Measurements from ENCODE around the gene ANXA4.
"Not testable (repeated sequence)": the region's sequence is repeated elsewhere in the genome, so short reads cannot be mapped to it uniquely, and the experiment has no call there.

ANXA4 gene

DNA sequence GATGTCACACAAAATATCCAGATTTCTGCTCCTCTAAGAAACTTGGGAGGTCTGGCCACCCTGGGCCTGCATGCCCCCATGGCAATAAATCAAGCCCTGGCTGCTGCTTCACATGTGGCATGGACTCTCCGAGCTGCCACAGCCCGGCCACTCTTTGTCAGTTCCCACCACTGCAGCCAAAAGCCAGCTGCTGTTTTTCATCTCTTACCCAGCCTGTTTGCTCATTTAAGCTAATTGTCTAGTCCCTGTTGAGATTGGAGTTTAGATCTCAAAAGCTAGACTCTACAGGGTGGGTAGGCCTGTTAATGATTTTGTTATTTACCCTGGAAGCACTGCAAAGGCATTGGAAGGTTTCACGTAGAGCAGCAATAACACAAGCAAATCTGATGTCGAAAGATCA lies 20.9 kb upstream of the ANXA4 start:
- no peak for DNase-seq

DNA sequence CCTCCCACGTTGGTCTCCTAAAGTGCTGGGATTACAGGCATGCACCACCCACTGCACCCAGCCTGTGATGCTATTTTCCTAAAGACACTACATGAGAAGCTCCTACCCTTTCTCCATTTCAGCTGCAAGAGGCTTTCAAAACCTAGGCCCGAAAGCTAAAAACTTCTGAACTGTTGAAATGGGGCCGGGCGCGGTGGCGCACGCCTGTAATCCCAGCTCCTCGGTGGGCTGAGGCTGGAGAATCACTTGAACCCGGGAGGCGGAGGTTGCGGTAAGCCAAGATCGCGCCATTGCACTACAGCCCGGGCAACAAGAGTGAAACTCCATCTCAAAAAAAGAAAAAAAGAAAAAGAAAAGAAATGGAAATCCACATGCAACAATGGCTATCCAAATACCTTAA lies 18.1 kb upstream of the ANXA4 start:
- DNase-seq = no peak

DNA sequence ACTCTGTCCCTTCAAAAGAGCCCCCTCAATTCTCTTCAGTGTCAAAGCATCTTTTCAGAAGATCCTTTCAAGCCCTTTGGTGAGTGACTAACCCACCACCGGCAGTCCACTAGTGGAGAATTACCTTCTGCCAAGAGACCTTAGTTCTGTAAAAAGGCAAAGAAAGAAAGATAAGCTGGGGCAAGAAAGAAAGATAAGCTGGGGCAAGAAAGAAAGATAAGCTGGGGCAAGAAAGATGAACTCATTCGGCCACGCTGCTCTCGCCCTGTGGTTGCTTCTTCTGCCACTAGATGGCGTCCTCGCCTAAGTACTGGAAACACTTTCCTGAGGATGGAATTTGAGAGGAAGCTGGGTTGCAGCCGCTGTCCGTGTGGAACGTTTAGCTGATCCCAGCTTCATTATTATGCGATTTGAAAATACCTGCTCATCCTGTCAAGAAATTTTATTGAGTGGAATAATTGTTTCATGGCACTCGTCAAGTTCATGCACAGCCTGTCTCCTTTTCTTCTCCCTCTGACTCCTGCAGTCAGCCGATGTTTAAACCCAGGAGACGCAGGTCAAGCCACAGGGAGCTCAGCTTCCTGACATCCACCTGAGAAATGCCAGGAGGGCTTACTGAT lies 17.3 kb upstream of the ANXA4 start:
- peak; percentile 76 for DNase-seq

DNA sequence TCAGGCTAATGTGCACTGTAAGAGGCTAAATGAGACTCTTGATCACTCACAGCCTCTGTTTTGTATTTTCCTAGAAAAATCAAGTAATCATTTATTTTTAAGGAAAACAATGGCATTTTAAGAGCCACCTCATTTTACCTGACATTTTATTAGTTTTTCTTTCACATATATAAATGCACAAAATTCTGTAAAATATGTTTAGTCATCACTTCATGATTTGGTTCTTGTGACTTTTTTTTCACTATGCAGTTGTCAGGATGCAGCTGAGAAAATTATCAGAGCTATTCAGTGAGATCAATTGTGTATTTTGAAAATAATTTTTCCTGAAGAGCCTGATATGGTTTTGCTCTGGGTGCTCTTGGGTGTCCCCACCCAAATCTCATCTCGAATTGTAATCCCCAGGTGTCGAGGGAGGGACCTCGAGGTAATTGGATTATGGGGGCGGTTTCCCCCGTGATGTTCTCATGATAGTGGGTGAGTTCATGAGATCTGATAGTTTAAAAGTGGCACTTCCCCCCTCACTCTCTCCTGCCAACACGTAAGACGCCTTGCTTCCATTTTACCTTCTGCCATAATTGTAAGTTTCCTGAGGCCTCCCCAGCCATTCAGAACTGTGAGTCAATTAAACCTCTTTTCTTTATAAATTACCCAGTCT lies 16.1 kb upstream of the ANXA4 start:
- DNase-seq = no peak

DNA sequence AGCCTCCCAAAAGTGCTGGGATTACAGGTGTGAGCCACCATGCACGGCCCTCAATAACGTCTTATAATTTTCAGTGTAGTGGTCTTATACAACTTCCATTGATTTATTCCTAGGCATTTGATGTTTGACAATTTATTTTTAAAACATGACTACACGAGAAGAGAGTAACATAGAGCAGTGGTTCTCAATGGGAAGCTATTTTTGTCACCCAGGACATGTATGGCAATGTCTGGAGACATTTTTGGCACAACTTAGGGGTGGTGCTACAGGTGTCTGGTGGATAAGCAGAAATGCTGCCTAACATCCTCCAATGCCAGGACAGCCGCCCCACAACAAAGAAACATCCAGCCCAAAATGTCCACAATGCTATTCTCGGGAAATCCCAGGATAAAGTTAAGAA lies 12.7 kb upstream of the ANXA4 start:
- no peak for DNase-seq

DNA sequence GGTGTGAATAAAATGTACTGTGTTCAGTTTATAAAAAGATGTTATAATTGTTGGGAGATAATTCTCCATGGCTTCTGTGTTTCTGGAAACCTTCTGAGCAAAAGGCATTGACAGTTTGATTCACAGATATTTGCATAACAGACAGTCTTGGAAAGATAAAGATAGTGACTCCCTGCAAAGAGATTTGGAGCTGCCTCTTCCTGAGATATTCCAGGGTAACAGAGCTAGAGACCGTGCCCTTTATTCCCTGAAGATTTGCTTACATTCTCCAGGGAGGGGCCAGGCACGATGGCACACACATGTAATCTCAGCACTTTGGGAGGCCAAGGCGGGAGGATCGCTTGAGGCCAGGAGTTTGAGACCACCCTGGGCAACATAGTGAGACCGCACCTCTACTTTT lies 12.2 kb upstream of the ANXA4 start:
- no peak for DNase-seq

DNA sequence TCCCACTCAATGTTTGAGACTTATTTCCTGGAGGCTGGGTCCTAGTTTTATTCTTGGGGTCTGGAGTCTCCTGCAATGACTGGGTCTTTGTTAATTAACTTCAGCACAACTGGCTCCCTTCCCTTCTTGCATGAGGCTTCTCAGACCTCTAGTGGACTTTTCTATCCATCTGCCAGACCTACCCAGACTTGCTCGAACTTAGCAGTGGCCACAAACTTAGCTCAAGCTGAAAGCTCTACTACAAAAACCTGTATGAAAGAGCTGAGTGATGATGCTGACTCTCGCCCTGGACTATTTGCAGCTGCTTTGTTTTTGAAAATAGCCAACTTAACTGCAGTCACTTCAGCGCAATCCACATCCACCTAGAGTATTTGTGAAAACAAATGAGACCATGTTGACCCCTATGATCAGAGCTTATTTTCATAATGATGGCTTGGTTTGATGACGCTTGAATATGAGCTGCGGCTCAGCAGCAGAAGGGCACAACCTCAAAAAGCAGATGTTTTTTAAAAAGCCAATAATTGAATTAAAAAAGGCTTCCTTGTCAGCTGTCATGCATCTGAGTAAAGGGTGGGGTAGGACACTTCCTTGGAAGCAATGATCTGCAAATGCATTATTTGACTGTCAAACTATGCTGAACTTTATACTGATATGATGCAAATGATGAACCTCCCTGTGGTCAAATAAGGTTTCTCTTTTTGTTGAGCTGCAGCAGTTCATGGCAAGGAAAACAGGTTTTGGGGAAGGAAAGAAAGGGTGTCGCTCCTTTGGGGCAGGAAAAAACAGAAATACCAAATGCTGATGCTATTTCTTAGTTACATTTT lies 10.6 kb upstream of the ANXA4 start:
- DNase-seq = no peak

DNA sequence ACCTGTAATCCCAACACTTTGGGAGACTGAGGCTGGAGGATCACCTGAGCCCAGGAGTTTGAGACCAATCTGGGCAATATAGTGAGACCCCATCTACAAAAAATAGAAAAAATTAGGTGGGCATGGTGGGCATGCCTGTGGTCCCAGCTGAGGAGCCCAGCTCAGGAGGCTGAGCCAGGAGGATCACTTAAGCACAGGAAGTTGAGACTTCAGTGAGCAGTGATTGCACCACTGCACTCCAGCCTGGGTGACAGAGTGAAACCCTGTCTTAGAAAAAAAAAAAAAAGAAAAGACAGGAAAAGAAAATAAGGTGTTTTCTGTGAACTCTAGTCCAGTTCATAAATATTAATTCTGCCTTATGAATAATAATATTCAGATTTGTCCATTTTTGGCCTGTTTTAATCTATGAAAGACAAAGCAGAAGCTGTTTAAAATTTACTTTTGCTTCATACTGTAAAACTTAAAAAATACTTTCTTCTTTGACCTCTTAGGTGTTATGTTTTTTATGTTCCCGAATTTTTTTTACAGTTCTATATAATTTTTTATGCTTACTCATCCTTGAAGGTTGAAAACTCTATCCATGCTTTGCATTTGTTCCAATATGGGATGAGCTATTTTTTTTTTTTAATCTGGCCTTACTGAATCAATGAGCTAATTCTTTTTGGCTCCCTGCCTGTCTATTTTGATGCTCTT lies 8.4 kb upstream of the ANXA4 start:
- DNase-seq = no peak

DNA sequence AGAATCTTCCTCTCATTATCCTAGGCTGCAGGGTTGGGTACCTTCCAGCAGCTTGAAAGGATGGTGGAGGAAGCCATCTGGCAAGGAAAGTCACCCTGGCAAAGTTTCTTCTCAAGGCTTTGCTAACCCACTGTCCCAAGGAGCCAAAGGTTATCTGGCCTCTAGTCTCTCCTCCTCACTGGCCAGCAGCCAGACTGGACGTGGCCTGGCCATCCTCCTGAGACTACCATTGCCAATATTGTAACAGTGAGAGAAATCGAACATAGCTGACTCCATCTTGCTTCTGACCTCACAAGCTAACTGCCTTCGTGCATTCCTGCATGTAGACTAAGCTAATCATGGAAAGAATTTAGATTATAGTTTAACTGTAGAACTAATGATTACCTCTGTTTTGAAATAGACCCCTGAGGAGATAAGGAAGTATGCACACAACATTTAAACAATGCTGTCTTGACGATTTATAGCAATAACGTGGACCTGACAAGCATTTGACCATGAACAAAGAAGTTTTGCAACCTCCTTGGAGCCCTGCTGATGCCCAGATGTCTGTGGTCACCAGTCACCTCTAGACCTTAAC lies 7.8 kb upstream of the ANXA4 start:
- DNase-seq = no peak

DNA sequence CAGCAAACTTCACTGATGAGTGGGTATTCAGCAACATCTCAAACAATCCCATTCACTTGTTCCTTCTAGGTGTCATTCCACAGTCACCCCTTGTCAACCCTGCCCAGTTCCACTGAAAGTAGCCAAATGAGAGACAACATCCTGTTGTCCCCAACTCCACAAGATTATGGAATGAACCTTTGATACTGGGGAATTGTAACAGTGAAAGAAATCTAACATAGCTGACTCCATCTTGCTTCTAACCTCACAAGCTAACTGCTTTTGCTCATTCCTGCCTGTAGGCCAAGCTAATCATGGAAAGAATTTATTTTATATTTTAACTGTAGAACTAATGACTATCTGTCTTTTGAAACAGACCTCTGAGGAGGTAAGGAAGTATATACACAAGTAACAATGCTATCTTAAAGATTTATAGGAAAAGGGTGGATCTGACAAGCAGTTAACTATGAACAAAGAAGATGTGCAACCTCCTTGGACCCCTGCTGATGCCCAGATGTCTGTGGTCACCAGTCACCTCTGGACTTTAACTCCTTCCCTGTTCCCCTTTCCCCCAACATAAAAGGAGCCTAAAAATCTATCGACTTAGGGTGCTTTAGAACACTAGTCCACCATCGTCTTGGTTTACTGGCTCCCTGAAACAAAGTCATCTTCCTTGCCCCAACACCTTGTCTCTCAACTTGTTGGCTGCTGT lies 6.9 kb upstream of the ANXA4 start:
- DNase-seq = no peak

DNA sequence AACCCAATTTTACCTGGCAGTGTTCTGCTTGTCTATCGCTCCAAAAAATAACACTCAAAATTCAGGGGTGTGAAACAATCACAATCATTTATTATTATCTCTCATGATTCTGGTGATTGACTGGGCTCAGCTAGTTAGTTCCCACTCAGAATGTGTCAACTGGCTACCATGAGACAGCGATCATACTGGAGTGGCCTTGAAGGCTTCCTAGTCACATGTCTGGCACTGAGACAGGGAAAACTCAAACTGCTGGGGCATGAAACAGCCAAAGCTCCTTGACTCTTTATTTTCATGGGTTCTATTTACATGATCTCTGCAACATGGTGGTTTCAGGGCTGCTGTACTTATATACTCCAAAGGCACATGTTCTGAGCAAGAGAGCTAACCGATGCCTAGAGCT lies 6.2 kb upstream of the ANXA4 start:
- DNase-seq = no peak

DNA sequence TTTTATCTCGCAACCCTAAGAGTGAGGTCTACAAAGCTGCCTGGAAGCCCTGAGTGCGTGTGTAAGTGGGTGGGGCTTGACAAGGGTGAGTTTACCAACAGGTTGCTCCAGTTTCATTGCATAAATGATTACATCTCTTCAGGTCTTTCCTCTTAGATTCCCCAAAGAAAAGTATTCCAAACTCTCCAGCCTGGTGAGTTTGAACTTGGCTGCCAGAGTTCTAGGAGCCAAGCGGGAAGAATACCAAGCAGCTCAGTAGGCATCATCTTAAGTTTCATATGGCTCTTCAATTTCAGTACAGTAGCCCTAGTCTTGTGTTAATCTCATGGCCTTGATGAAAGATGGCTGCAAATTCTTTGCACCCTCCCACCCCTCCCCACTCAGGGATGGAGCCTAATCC lies 3.8 kb upstream of the ANXA4 start:
- DNase-seq = not testable (repeated sequence)

DNA sequence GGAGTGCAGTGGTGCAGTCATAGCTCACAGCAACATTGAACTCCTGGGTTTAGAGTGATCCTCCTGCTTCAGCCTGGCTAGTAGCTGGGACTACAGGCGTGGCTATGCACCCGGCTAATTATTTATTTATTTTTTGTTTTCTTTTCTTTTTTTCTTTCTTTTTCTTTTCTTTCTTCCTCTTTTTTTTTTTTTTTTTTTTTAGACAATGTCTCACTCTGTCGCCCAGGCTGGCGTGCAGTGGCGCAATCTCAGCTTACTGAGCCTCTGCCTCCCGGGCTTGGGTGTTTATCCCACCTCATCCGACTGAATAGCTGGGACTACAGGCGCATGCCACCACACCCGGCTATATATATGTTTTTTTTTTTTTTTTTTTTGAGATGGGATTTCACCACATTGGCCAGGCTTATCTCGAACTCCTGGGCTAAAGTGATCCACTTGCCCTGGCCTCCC lies 1.4 kb upstream of the ANXA4 start:
- no peak for DNase-seq

DNA sequence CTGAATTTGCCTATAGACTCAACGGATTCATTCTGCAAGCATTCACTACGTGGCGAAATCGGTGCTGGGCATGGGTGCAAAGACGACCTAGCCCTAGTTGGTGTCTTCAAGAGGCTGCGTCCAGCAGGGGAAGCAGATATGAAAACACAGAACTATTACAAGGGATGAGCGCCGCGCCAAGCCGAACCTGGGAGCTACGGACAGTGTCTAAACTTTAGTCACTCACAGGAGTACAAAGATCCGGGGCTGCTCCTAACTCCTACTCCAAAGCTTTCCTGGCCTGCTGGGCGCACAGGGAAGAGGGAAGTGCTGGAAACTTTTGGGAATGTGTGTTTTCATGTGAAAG lies 732 bp upstream of the ANXA4 start:
- DNase-seq = no peak

DNA sequence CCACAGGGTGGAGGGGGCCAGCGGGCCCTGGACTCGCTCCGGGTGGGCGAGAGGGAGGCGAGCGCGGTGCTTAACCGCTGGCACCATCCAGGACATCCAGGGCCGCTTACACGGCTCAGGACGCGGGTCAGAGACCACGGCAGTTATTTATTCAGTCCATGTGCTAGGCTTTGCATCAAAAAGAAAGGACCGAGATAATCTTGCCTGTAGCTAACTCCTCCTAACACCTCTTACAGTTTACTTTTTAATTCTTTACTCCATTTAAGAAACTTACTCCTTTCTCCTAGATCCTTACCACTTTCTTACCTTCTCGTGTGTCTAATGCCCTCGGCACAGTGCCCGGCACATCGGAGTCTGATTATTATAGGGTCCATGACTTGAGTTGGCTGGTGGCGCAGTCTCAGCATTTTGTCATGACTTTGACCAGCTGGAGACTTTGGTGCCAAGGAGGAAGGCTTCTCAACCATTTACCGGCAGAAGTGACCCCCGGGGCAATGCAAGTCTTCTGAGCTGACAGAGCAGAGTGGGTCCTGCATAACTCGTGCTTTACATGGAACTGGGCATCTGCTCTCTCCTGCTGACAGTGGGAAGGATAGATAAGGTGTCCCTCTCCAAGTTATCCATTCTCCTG lies 503 bp downstream of the ANXA4 start:
- no peak for DNase-seq

DNA sequence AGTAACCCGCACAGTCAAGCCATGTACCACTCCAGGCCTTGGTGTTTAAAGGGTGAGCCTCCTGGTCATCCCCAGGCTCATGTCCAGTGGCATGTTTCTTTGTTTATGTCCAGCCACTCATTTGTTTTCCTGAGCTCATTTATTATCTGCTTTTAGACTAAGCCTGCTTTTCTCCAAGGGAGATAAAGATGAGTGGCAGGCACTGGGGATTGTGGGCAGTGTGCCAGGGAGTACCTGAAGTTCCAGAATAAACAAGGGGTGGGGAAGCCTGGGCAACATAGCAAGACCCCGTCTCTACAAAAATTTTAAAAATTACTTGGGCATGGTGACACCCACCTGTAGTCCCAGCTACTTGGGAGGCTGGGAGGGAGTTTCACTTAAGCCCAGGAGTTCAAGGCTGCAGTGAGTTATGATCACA lies 1.9 kb downstream of the ANXA4 start:
- no peak for DNase-seq

DNA sequence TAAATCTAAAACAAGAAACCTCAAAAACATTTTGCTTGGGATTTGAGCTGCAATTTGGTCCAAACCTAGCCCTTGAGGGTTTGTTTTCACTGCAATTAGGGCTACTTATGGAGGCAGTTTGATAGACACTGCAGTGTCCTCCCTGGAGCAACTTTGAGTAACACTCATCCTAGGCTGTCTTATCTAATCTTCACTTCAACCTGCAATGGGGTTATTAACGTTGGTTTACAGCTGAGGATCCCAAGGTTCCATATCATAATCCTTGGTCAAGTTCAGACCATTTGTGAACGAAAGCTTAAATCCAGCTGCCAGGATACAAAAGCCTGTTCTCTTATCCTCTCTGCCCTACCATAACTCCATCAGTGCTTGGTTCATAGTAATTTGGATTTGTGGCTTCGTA lies 2.5 kb downstream of the ANXA4 start:
- DNase-seq = no peak

DNA sequence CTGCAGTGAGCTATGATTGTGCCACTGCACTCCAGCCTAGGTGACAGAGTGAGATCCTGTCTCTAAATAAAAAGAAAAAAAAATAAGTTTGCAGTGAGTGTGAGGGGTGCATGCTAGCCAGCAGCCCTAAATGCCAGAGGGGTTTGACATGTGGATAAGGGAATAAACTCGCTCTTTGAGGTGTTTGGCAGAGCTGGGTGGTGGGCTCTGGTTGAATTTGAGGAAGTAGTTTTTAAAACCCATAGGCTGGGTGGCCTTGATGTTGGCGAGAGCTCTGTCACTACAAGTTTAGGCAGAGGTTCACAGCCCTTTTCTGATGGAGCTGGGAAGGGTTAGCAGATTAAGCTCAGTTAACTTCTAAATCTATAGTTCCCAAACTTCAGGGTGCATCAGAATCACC lies 3.1 kb downstream of the ANXA4 start:
- no peak for DNase-seq

DNA sequence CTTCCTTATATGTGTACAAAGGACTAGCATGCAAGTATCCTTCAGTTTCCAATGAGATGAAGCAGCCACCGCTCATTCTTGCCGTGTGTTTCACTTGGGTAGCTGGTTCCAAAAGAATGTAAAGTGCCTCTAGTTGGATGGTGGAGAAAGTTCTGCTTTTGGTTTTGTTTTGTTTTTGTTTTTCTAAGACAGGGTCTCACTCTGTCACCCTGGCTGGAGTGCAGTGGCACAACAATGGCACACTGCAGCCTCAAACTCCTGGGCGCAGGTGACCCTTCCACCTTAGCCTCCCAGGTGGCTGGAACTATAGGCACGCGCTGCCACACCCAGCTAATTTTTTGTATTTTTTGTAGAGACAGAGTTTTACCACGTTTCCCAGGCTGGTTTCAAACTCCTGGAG lies 8.3 kb downstream of the ANXA4 start:
- DNase-seq = no peak

DNA sequence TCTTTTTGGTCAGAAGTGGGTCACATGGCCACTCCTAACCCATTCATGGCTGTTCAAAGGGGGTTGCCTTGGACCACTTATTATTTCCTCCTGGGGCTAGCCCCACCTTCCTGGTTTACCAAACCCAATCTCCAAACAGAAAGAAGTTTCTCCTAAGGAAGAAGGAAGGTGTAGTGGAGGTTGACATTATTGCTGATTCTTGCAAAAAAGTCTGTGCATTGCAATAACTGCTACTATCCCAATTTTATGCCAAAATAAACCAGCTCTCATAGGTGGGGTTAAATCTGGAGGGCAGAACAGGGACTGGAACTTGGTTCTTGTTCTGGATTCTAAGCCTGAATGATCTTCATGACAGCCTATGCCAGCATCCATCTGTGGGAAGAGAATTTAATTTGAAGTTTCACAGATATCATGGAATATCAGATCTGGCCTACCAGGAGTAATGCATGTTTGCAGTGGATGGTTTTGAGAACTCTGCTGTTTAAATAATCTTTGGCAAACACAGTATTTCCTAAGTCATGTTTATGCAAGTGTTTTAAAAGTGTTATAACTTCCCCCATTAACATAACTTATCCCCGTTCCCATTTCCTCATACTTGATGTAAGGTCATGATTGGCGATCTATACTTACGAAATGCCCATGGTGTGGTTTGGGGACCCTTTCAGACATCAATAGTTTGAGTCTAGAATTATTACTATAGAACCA lies 11.9 kb downstream of the ANXA4 start:
- no peak for DNase-seq

DNA sequence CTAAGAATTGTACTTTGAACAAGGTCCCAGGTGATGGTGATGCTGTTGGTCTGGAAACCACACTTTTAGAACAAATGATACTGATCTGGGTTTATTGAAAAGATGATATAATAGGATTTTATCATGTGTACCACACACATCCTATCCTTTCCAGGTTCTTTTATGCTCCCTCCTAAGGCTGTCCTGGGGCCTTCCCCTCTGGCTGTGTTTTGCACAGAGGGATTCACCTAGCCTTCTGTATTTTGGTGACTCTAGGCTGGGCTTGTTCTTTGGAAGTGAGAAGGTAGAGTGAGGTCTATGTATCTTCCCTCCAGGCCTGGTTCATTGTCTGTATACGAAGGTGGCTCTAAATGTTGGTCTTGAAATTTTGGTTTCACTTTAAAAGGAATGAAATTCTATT lies 12.7 kb downstream of the ANXA4 start:
- no peak for DNase-seq

Data from NCI-H187 treated with DMSO at 0.1 percent for 48 hours (cell line).